Measurements from ENCODE around the gene PRR9.

The PRR9 gene

GRCh38 chr1:153245466-153245865, 28.1 kb downstream of the PRR9 start:
- no peak for TF ChIP-seq CTCF (IDR thresholded peaks at IDR 0.05; ENCODE audit: low read depth, low read length, missing control alignments)
- no peak for DNase-seq
- H3K27ac ChIP-seq = no peak overlapping the region
- no peaks in the 10 kb centered on the region for H3K27me3 ChIP-seq (replicated peaks)
- in situ Hi-C loops (cut with HindIII; ENCODE audit: low pct_ligation_motif_present, low sequenced_read_pairs) = no loop called here
- H3K36me3 ChIP-seq (replicated peaks) = no peaks in the 10 kb centered on the region
- no peak overlapping the region for H3K4me3 ChIP-seq (ENCODE audit: low read depth, low read length)

- in situ Hi-C loops (cut with HindIII; ENCODE audit: low pct_ligation_motif_present, low sequenced_read_pairs) = no loop called here
- H3K27me3 ChIP-seq (replicated peaks) = no peaks in the 10 kb centered on the region
- no peak for TF ChIP-seq CTCF (IDR thresholded peaks at IDR 0.05; ENCODE audit: low read depth, low read length, missing control alignments)
Observed at GRCh38 chr1:153246018-153246417, 28.6 kb downstream of the PRR9 start.

GRCh38 chr1:153246825-153247224, 29.4 kb downstream of the PRR9 start:
- DNase-seq = no peak
- in situ Hi-C loops (cut with HindIII; ENCODE audit: low pct_ligation_motif_present, low sequenced_read_pairs) = no loop called here

More at GRCh38 chr1:153246018-153246417, 28.6 kb downstream of the PRR9 start:
- no peaks in the 10 kb centered on the region for H3K36me3 ChIP-seq (replicated peaks)
- no peak overlapping the region for H3K27ac ChIP-seq
- no peak overlapping the region for H3K4me3 ChIP-seq (ENCODE audit: low read depth, low read length)
- DNase-seq = no peak

GRCh38 chr1:153248176-153248879, 30.9 kb downstream of the PRR9 start:
- DNase-seq = no peak
- in situ Hi-C loops (cut with HindIII; ENCODE audit: low pct_ligation_motif_present, low sequenced_read_pairs) = no loop called here
- Histone ChIP-seq H3K27ac (no peak overlapping the region), H3K27me3 (replicated peaks) (no peaks in the 10 kb centered on the region), H3K36me3 (replicated peaks) (no peaks in the 10 kb centered on the region), H3K4me3 (ENCODE audit: low read depth, low read length) (no peak overlapping the region)
- TF ChIP-seq CTCF (IDR thresholded peaks at IDR 0.05; ENCODE audit: low read depth, low read length, missing control alignments) = no peak

More at GRCh38 chr1:153246825-153247224, 29.4 kb downstream of the PRR9 start:
- H3K27me3 ChIP-seq (replicated peaks) = no peaks in the 10 kb centered on the region
- TF ChIP-seq CTCF (IDR thresholded peaks at IDR 0.05; ENCODE audit: low read depth, low read length, missing control alignments) = no peak
- no peak overlapping the region for H3K4me3 ChIP-seq (ENCODE audit: low read depth, low read length)
- no peaks in the 10 kb centered on the region for H3K36me3 ChIP-seq (replicated peaks)
- H3K27ac ChIP-seq = no peak overlapping the region

- TF ChIP-seq CTCF (IDR thresholded peaks at IDR 0.05; ENCODE audit: low read depth, low read length, missing control alignments) = no peak
- in situ Hi-C loops (cut with HindIII; ENCODE audit: low pct_ligation_motif_present, low sequenced_read_pairs) = no loop called here
- no peaks in the 10 kb centered on the region for H3K27me3 ChIP-seq (replicated peaks)
- H3K4me3 ChIP-seq (ENCODE audit: low read depth, low read length) = no peak overlapping the region
- no peak for DNase-seq
- H3K36me3 ChIP-seq (replicated peaks) = no peaks in the 10 kb centered on the region
- no peak overlapping the region for H3K27ac ChIP-seq
Observed at GRCh38 chr1:153250166-153250565, 32.8 kb downstream of the PRR9 start.

- no peaks in the 10 kb centered on the region for H3K27me3 ChIP-seq (replicated peaks)
- no peak for DNase-seq
- no peaks in the 10 kb centered on the region for H3K36me3 ChIP-seq (replicated peaks)
- no peak for TF ChIP-seq CTCF (IDR thresholded peaks at IDR 0.05; ENCODE audit: low read depth, low read length, missing control alignments)
- no peak overlapping the region for H3K4me3 ChIP-seq (ENCODE audit: low read depth, low read length)
- no peak overlapping the region for H3K27ac ChIP-seq
- in situ Hi-C loops (cut with HindIII; ENCODE audit: low pct_ligation_motif_present, low sequenced_read_pairs) = no loop called here
Observed at GRCh38 chr1:153251087-153251486, 33.7 kb downstream of the PRR9 start.
